ENCODE measurements around the gene ARMH3. TPM values are rescaled to one million over a fixed set of nuclear protein-coding genes. Genes with fewer than 3 reads are reported as not detected.

The ARMH3 gene
- total RNA-seq, 1 donor from 2014 or later = 6.6 TPM

GRCh38 chr10:101932183-101932582, 123.8 kb downstream of the ARMH3 start:
- no peak for TF ChIP-seq CTCF (conservative IDR thresholded peaks at IDR 0.05; ENCODE audit: low read depth, low read length)
- no peak for DNase-seq (ENCODE audit: low read depth)
- H3K4me3 ChIP-seq (ENCODE audit: low read depth, low read length) = no peak overlapping the region

GRCh38 chr10:101925027-101925426, 130.9 kb downstream of the ARMH3 start:
- no peak overlapping the region for H3K4me3 ChIP-seq (ENCODE audit: low read depth, low read length)
- no peak for DNase-seq (ENCODE audit: low read depth)
- TF ChIP-seq CTCF (conservative IDR thresholded peaks at IDR 0.05; ENCODE audit: low read depth, low read length) = no peak

GRCh38 chr10:101923256-101923655, 132.7 kb downstream of the ARMH3 start:
- no peak for TF ChIP-seq CTCF (conservative IDR thresholded peaks at IDR 0.05; ENCODE audit: low read depth, low read length)
- DNase-seq (ENCODE audit: low read depth) = no peak
- H3K4me3 ChIP-seq (ENCODE audit: low read depth, low read length) = no peak overlapping the region

- no peak for DNase-seq (ENCODE audit: low read depth)
- TF ChIP-seq CTCF (conservative IDR thresholded peaks at IDR 0.05; ENCODE audit: low read depth, low read length) = no peak
- no peak overlapping the region for H3K4me3 ChIP-seq (ENCODE audit: low read depth, low read length)
These were observed 133.1 kb downstream of the ARMH3 start for GRCh38 chr10:101922846-101923245.

GRCh38 chr10:101920546-101920945, 135.4 kb downstream of the ARMH3 start:
- H3K4me3 ChIP-seq (ENCODE audit: low read depth, low read length) = no peak overlapping the region
- no peak for TF ChIP-seq CTCF (conservative IDR thresholded peaks at IDR 0.05; ENCODE audit: low read depth, low read length)
- no peak for DNase-seq (ENCODE audit: low read depth)

- H3K4me3 ChIP-seq (ENCODE audit: low read depth, low read length) = no peak overlapping the region
- TF ChIP-seq CTCF (conservative IDR thresholded peaks at IDR 0.05; ENCODE audit: low read depth, low read length) = no peak
- DNase-seq (ENCODE audit: low read depth) = no peak
These were observed 136.8 kb downstream of the ARMH3 start for GRCh38 chr10:101919026-101919770.

- H3K4me3 ChIP-seq (ENCODE audit: low read depth, low read length) = no peak overlapping the region
- TF ChIP-seq CTCF (conservative IDR thresholded peaks at IDR 0.05; ENCODE audit: low read depth, low read length) = no peak
- DNase-seq (ENCODE audit: low read depth) = no peak
These were observed 143.3 kb downstream of the ARMH3 start for GRCh38 chr10:101912561-101913179.

Measured in epithelial cell of proximal tubule (primary cell).